ENCODE measurements around the gene IQGAP2.

IQGAP2 gene

GRCh38 chr5:76755779-76756637 lies 352.9 kb downstream of the IQGAP2 start:
- peaks cover 5% of the 10 kb centered on the region for H3K4me1 ChIP-seq (ENCODE audit: control insufficient read depth, insufficient read depth, low read length)
- CTCF ChIA-PET: interaction anchor here (0.9 to 1.0 kb wide), 2 partner anchors 10 to 19 kb away, joined by 3 to 8 read pairs; no protein-coding TSS in a partner anchor
- H3K4me3 ChIP-seq (ENCODE audit: low read depth, low read length): no peak overlapping the region
- no peaks in the 10 kb centered on the region for H3K9me3 ChIP-seq (ENCODE audit: control insufficient read depth, insufficient read depth, low read depth, low read length)
- no peak overlapping the region for H3K27ac ChIP-seq (ENCODE audit: extremely low read depth, low read depth, low read length)
- TF ChIP-seq KLF17 (tag by site-specific recombination; IDR thresholded peaks at IDR 0.05) (no peak), ZBTB21 (tag by site-specific recombination; IDR thresholded peaks at IDR 0.05) (no peak)
- POLR2A ChIA-PET: interaction anchor here (0.9 kb wide), 1 partner anchor 17 kb away, joined by 4 read pairs; no protein-coding TSS in a partner anchor
- H3K36me3 ChIP-seq (ENCODE audit: control insufficient read depth in 2 of 2, insufficient read depth in 1 of 2, low read length in 2 of 2): no peaks in the 10 kb centered on the region

GRCh38 chr5:76757049-76757448 lies 354.0 kb downstream of the IQGAP2 start:
- Histone ChIP-seq H3K36me3 (ENCODE audit: control insufficient read depth in 2 of 2, insufficient read depth in 1 of 2, low read length in 2 of 2) (no peaks in the 10 kb centered on the region), H3K9me3 (ENCODE audit: control insufficient read depth, insufficient read depth, low read depth, low read length) (no peaks in the 10 kb centered on the region), H3K27ac (ENCODE audit: extremely low read depth, low read depth, low read length) (no peak overlapping the region), H3K4me3 (ENCODE audit: low read depth, low read length) (no peak overlapping the region), H3K4me1 (ENCODE audit: control insufficient read depth, insufficient read depth, low read length) (peaks cover 5% of the 10 kb centered on the region)
- POLR2A ChIA-PET: interaction anchor here (0.6 kb wide), 1 partner anchor 25 kb away, joined by 4 read pairs; no protein-coding TSS in a partner anchor
- TF ChIP-seq KLF16 (tag by site-specific recombination; IDR thresholded peaks at IDR 0.05) (no peak), WT1 (tag by site-specific recombination; IDR thresholded peaks at IDR 0.05) (no peak), ZNF843 (tag by site-specific recombination; IDR thresholded peaks at IDR 0.05) (no peak), ZNF174 (tag by site-specific recombination; IDR thresholded peaks at IDR 0.05) (no peak), HOXC10 (CRISPR knock-in tag; IDR thresholded peaks at IDR 0.05) (no peak), INSM2 (tag by site-specific recombination; IDR thresholded peaks at IDR 0.05) (no peak), ZNF394 (tag by site-specific recombination; IDR thresholded peaks at IDR 0.05; ENCODE audit: borderline replicate concordance) (no peak), ZBTB10 (tag by site-specific recombination; IDR thresholded peaks at IDR 0.05) (no peak), ZNF140 (tag by site-specific recombination; IDR thresholded peaks at IDR 0.05) (no peak), ZNF707 (tag by site-specific recombination; IDR thresholded peaks at IDR 0.05) (no peak), BCL6B (tag by site-specific recombination; IDR thresholded peaks at IDR 0.05) (no peak), REPIN1 (tag by site-specific recombination; IDR thresholded peaks at IDR 0.05; ENCODE audit: low read depth) (no peak), ZNF510 (tag by site-specific recombination; IDR thresholded peaks at IDR 0.05; ENCODE audit: insufficient replicate concordance) (no peak), ZNF132 (tag by site-specific recombination; IDR thresholded peaks at IDR 0.05; ENCODE audit: borderline replicate concordance) (no peak), ZNF214 (tag by site-specific recombination; IDR thresholded peaks at IDR 0.05; ENCODE audit: borderline replicate concordance) (no peak), ZNF704 (tag by site-specific recombination; IDR thresholded peaks at IDR 0.05) (no peak), ZNF324 (tag by site-specific recombination; IDR thresholded peaks at IDR 0.05) (no peak), ZNF654 (tag by site-specific recombination; IDR thresholded peaks at IDR 0.05; ENCODE audit: low read depth) (no peak), ZNF645 (tag by site-specific recombination; IDR thresholded peaks at IDR 0.05) (no peak)
- CTCF ChIA-PET: interaction anchor here (1.0 kb wide), 1 partner anchor 18 kb away, joined by 8 read pairs; no protein-coding TSS in a partner anchor

Data from HEK293 (cell line).